SU-DHL-6 (cell line): ENCODE data around the gene NFE2L3.
A peak's percentile ranks its signal among the peaks of the same experiment; 100 is the strongest.

Experiments
- H2AFZ ChIP-seq: fragments of 200-600 bp; sonication (generic); 2 replicates; pipeline ENCODE4 v1.6.1; 2014; ENCODE audit warnings: low read depth, mild to moderate bottlenecking, moderate library complexity, mixed read lengths, antibody characterized with exemption, low read length; ENCODE audit not compliant: severe bottlenecking
- H3F3A ChIP-seq: fragments of 200-600 bp; shearing (Covaris generic); 2 replicates; pipeline ENCODE4 v1.6.0; 2016; ENCODE audit warnings: antibody characterized with exemption, mild to moderate bottlenecking; ENCODE audit not compliant: insufficient read depth
- H3K27ac ChIP-seq: fragments of 200-600 bp; sonication (generic); 2 replicates; pipeline ENCODE4 v1.5.1; 2016; ENCODE audit warnings: low read depth, mild to moderate bottlenecking, low read length, moderate library complexity, mixed read lengths
- H3K27me3 ChIP-seq: fragments of 200-600 bp; sonication (generic), shearing (Covaris generic); 2 replicates; pipeline ENCODE4 v1.6.0; 2014; ENCODE audit warnings: mild to moderate bottlenecking, low read length
- H3K36me3 ChIP-seq: fragments of 200-600 bp; sonication (generic); 2 replicates; pipeline ENCODE4 v1.6.1; 2014; ENCODE audit warnings: mild to moderate bottlenecking, low read length, mixed read lengths
- H3K4me2 ChIP-seq: fragments of 300-600, 200-600 bp; shearing (Covaris generic), sonication (generic); 2 replicates; pipeline ENCODE4 v1.6.0; 2014; ENCODE audit warnings: low read length, low read depth, mild to moderate bottlenecking; ENCODE audit not compliant: poor library complexity, severe bottlenecking
- H3K4me3 ChIP-seq: fragments of 200-600 bp; sonication (generic); 2 replicates; pipeline ENCODE4 v1.5.1; 2014; ENCODE audit warnings: antibody characterized with exemption, low read length, mild to moderate bottlenecking, mixed read lengths; ENCODE audit not compliant: insufficient read depth, poor library complexity, severe bottlenecking
- H3K79me2 ChIP-seq: fragments of 200-600 bp; sonication (generic); 2 replicates; pipeline ENCODE4 v1.6.1; 2014; ENCODE audit warnings: mild to moderate bottlenecking, low read length, moderate library complexity; ENCODE audit not compliant: insufficient read depth
- H3K9ac ChIP-seq: fragments of 200-600 bp; sonication (generic); 2 replicates; pipeline ENCODE4 v1.7.0; 2014; ENCODE audit warnings: mild to moderate bottlenecking, low read length
- H3K9me2 ChIP-seq: fragments of 200-600 bp; sonication (generic); replicated peaks from 2 replicates; pipeline ENCODE4 v1.6.1; 2014; ENCODE audit warnings: low read length; ENCODE audit not compliant: insufficient read depth
- H3K9me3 ChIP-seq: fragments of 200-600 bp; sonication (generic); 2 replicates; pipeline ENCODE4 v1.6.1; 2014; ENCODE audit warnings: low read length, mixed read lengths; ENCODE audit not compliant: insufficient read depth
- H4K20me1 ChIP-seq: fragments of 200-600 bp; sonication (generic); 2 replicates; pipeline ENCODE4 v1.6.1; 2014; ENCODE audit warnings: low read depth, mild to moderate bottlenecking, antibody characterized with exemption, low read length, moderate library complexity, mixed read lengths
- EZH2phosphoT487 ChIP-seq: fragments of 200-600 bp; sonication (generic), shearing (Covaris generic); conservative IDR thresholded peaks from 2 replicates; pipeline ENCODE4 v1.6.1; 2018; ENCODE audit warnings: mild to moderate bottlenecking, antibody characterized with exemption, low read length, moderate library complexity, mixed read lengths
- TF ChIP-seq, protein P1 (sequence below): fragments of 200-600 bp; sonication (generic); IDR thresholded peaks from one replicate; pipeline ENCODE4 v1.5.1; 2017; ENCODE audit warnings: antibody characterized with exemption, mild to moderate bottlenecking, low read length, moderate library complexity; ENCODE audit not compliant: insufficient read depth, poor library complexity, severe bottlenecking

The NFE2L3 gene

DNA sequence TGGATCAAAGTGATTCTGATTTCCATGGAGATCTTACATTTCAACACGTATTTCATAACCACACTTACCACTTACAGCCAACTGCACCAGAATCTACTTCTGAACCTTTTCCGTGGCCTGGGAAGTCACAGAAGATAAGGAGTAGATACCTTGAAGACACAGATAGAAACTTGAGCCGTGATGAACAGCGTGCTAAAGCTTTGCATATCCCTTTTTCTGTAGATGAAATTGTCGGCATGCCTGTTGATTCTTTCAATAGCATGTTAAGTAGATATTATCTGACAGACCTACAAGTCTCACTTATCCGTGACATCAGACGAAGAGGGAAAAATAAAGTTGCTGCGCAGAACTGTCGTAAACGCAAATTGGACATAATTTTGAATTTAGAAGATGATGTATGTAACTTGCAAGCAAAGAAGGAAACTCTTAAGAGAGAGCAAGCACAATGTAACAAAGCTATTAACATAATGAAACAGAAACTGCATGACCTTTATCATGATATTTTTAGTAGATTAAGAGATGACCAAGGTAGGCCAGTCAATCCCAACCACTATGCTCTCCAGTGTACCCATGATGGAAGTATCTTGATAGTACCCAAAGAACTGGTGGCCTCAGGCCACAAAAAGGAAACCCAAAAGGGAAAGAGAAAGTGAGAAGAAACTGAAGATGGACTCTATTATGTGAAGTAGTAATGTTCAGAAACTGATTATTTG is 33.3 kb downstream of the NFE2L3 start:
- peak overlapping the region; percentile 6; the same call in 1 of the 2 replicates for H3K27ac ChIP-seq
- H3K27me3 ChIP-seq, result no peaks in the 10 kb centered on the region
- no peaks in the 10 kb centered on the region for H3K9me3 ChIP-seq
- H3F3A ChIP-seq, result peaks cover 94% of the 10 kb centered on the region
- peaks cover 18% of the 10 kb centered on the region for H4K20me1 ChIP-seq
- TF ChIP-seq, protein P1, sequence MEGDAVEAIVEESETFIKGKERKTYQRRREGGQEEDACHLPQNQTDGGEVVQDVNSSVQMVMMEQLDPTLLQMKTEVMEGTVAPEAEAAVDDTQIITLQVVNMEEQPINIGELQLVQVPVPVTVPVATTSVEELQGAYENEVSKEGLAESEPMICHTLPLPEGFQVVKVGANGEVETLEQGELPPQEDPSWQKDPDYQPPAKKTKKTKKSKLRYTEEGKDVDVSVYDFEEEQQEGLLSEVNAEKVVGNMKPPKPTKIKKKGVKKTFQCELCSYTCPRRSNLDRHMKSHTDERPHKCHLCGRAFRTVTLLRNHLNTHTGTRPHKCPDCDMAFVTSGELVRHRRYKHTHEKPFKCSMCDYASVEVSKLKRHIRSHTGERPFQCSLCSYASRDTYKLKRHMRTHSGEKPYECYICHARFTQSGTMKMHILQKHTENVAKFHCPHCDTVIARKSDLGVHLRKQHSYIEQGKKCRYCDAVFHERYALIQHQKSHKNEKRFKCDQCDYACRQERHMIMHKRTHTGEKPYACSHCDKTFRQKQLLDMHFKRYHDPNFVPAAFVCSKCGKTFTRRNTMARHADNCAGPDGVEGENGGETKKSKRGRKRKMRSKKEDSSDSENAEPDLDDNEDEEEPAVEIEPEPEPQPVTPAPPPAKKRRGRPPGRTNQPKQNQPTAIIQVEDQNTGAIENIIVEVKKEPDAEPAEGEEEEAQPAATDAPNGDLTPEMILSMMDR, result no peak
- no peak for TF ChIP-seq EZH2phosphoT487
- 0 out of 2 replicates have a peak, but pooled peaks cover under 1% of the 10 kb centered on the region for H3K79me2 ChIP-seq
- H3K4me2 ChIP-seq, result no peak overlapping the region
- H3K9me2 ChIP-seq, result no peaks in the 10 kb centered on the region
- H3K9ac ChIP-seq, result no peak overlapping the region
- H2AFZ ChIP-seq, result no peak overlapping the region
- H3K36me3 ChIP-seq, result peaks cover 17% of the 10 kb centered on the region
- H3K4me3 ChIP-seq, result no peak overlapping the region

DNA sequence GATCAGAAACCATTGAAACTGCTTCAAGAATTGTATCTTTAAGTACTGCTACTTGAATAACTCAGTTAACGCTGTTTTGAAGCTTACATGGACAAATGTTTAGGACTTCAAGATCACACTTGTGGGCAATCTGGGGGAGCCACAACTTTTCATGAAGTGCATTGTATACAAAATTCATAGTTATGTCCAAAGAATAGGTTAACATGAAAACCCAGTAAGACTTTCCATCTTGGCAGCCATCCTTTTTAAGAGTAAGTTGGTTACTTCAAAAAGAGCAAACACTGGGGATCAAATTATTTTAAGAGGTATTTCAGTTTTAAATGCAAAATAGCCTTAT is 33.8 kb downstream of the NFE2L3 start:
- Histone ChIP-seq H3K36me3 (peaks cover 22% of the 10 kb centered on the region), H3K4me2 (no peak overlapping the region), H3K9ac (no peak overlapping the region), H3K9me2 (no peaks in the 10 kb centered on the region), H2AFZ (no peak overlapping the region), H3K9me3 (no peaks in the 10 kb centered on the region), H3F3A (peaks cover 95% of the 10 kb centered on the region), H3K27ac (no peak overlapping the region), H3K79me2 (0 out of 2 replicates have a peak, but pooled peaks cover 4% of the 10 kb centered on the region), H4K20me1 (peaks cover 23% of the 10 kb centered on the region), H3K4me3 (no peak overlapping the region), H3K27me3 (no peaks in the 10 kb centered on the region)
- TF ChIP-seq, protein P1, result no peak
- no peak for TF ChIP-seq EZH2phosphoT487

DNA sequence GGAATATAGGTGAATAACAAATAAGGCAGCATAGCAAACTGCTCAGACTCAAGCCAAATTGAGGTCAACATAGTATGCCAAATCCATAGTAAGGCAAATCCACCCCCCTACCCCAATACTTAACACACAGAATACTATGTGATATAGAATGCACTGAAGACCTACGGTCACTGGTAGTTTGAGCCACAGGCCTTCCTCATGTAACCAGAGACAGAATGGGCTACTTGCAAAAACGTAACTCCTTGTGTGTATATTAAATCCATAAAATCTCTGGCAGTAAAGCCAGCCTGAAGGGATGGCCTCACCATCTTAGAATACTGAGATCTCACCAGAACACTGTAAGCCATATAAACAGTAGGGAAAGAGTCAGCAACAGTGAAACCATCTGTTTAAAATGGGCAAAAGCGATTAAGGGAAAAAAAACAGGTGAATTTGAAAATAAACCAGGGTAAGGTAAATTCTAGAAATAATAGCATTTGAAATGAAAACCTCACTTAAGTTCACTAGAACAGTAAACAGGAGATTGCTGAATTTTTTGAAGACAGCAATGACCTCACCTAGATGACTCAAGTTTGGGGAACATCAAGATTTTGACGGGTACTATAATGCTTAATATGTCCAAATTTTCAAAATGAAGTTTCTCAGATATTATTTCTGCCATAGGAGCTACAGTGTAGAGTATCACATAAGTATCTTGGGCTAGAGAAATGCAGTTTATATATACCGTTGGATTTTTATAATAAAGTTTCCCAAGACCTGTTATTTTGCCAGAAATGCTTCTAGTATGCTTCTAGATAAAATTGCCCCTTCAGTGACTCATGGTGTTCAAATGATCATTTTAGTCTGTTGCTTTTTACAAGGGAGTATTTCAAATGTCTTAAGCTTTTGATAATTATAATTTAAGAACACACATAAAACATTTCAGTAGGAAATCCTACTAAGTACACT is 34.6 kb downstream of the NFE2L3 start:
- H3K9ac ChIP-seq, result no peak overlapping the region
- peak overlapping the region; percentile 54 for H3K27ac ChIP-seq
- H3K9me3 ChIP-seq, result no peaks in the 10 kb centered on the region
- H3K36me3 ChIP-seq, result peaks cover 30% of the 10 kb centered on the region
- peaks cover 31% of the 10 kb centered on the region for H4K20me1 ChIP-seq
- peaks cover 7% of the 10 kb centered on the region; the same call in 1 of the 2 replicates for H3K79me2 ChIP-seq
- H3K4me2 ChIP-seq, result no peak overlapping the region
- TF ChIP-seq, protein P1, result no peak
- no peak for TF ChIP-seq EZH2phosphoT487
- no peak overlapping the region for H2AFZ ChIP-seq
- no peak overlapping the region for H3K4me3 ChIP-seq
- no peaks in the 10 kb centered on the region for H3K27me3 ChIP-seq
- H3F3A ChIP-seq, result peaks cover 99% of the 10 kb centered on the region
- no peaks in the 10 kb centered on the region for H3K9me2 ChIP-seq
